Ascending aorta (tissue), 2 donors: Measurements from ENCODE around the gene AGPAT4. TPM values are rescaled to one million over a fixed set of nuclear protein-coding genes. Genes with fewer than 3 reads are reported as not detected.

Source experiments
- DNase-seq, 2 donors: peaks; one replicate each; pipeline ENCODE4 v3.0.0-alpha.2; 2019; ENCODE audit warnings: low spot score in 2 of 2
- H3K27ac ChIP-seq, 2 donors: fragments of 200-600 bp; sonication (generic); one replicate each; pipeline ENCODE4 v1.5.1; 2016 to 2017; ENCODE audit warnings: mild to moderate bottlenecking in 1 of 2
- H3K27me3 ChIP-seq: fragments of 200-600 bp; sonication (generic); one replicate; pipeline ENCODE4 v1.5.1; 2017
- H3K36me3 ChIP-seq, 2 donors: fragments of 200-600 bp; sonication (generic); one replicate each; pipeline ENCODE4 v1.5.1; 2016
- H3K4me1 ChIP-seq, 2 donors: fragments of 200-600 bp; sonication (generic); one replicate each; pipeline ENCODE4 v1.5.1; 2016 to 2017; ENCODE audit warnings: mild to moderate bottlenecking in 1 of 2
- H3K4me3 ChIP-seq, 2 donors: fragments of 200-600 bp; sonication (generic); one replicate each; pipeline ENCODE4 v1.5.1; 2016 to 2017; ENCODE audit warnings: mild to moderate bottlenecking in 1 of 2
- H3K9me3 ChIP-seq, 2 donors: fragments of 200-600 bp; sonication (generic); one replicate each; pipeline ENCODE4 v1.5.1; 2016
- intact Hi-C: fragments of 100-400 bp; cut with DNase I; formaldehyde crosslinking; loops from one replicate; pipeline ENCODE4 v1.15.1; 2023
- total RNA-seq: library from RNA; depleted of rRNA; stranded (reverse); fragments of >200 nt; gene quantifications from one replicate; pipeline ENCODE4 v1.1.0, GENCODE V29; 2016
- TF ChIP-seq, protein P1 (sequence below), 3 experiments: fragments of 200-600 bp in 2 of 3; fragments of 450-650 bp in 1 of 3; sonication (generic) in 2 of 3; IDR thresholded peaks; one replicate each; pipeline ENCODE4 v1.5.1; 2016 to 2019; ENCODE audit warnings: antibody characterized with exemption in 3 of 3, mild to moderate bottlenecking in 1 of 3, moderate library complexity in 1 of 3

AGPAT4 gene
- total RNA-seq, 1 donor from 2014 or later, result 6.8 TPM

DNA sequence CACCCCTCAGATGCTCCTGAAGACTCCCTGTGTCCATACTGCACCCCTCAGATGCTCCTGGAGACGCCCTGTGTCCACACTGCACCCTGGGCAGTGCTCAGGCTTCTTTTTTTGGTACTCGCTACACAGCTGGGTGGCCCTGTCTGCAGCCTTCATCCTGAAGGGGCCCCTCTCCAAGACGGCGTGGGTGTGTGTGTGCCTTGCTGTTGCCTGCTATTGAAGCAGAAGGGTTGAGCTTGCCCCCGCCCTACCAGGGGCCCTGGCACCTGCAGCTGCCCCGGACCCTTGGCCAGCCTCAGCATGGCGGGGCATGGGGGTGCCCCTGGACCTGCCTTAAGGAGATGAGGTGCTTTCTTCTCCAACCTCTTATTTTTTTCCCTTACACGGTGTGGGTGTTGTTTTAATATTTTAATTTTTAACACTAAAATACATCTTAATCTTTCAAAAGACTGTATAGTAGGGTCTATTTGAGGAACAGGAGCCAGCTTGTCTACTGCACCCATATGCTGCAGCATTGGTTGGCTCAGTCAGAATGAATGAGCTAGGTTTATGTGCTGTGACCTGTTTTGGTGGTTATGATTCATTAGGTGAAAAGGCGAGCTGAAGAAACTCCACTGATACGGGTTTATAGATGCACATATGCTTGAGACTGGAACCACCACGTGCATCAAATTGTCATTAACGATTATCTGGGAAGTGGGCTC is 135.9 kb downstream of the AGPAT4 start:
- Histone ChIP-seq H3K9me3 (no peaks in the 10 kb centered on the region), H3K4me3 (no peak overlapping the region), H3K27me3 (no peaks in the 10 kb centered on the region), H3K36me3 (peaks cover 6 to 23% of the 10 kb centered on the region in 2 donors), H3K4me1 (no peaks in the 10 kb centered on the region), H3K27ac (no peak overlapping the region)
- no peak for DNase-seq
- intact Hi-C loops, result no loop called here
- TF ChIP-seq, protein P1, sequence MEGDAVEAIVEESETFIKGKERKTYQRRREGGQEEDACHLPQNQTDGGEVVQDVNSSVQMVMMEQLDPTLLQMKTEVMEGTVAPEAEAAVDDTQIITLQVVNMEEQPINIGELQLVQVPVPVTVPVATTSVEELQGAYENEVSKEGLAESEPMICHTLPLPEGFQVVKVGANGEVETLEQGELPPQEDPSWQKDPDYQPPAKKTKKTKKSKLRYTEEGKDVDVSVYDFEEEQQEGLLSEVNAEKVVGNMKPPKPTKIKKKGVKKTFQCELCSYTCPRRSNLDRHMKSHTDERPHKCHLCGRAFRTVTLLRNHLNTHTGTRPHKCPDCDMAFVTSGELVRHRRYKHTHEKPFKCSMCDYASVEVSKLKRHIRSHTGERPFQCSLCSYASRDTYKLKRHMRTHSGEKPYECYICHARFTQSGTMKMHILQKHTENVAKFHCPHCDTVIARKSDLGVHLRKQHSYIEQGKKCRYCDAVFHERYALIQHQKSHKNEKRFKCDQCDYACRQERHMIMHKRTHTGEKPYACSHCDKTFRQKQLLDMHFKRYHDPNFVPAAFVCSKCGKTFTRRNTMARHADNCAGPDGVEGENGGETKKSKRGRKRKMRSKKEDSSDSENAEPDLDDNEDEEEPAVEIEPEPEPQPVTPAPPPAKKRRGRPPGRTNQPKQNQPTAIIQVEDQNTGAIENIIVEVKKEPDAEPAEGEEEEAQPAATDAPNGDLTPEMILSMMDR (IDR thresholded peaks at IDR 0.05), result no peak

DNA sequence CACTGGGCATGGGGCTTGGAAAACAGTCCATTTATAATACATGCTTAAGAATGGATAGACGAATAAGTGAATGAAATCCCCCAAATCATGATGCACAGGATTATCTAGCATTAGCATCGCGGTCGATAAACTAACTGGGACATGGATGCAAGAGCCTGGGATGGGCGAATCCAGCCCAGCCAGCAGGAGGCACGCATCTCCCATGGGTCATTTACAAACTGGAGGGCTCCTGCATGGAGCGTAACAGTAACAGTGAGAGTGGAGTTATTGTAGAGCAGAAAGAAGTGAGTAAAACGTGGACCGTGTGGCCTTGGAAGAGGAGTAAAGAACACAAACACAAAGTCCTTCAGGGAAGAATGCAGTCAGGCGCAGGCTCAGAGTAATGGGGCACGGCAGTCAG is 136.5 kb downstream of the AGPAT4 start:
- Histone ChIP-seq H3K27me3 (no peaks in the 10 kb centered on the region), H3K4me1 (no peaks in the 10 kb centered on the region), H3K36me3 (peaks cover 6 to 28% of the 10 kb centered on the region in 2 donors), H3K4me3 (no peak overlapping the region), H3K9me3 (no peaks in the 10 kb centered on the region), H3K27ac (no peak overlapping the region)
- intact Hi-C loops, result no loop called here
- DNase-seq, result no peak
- TF ChIP-seq, protein P1 (IDR thresholded peaks at IDR 0.05), result no peak

DNA sequence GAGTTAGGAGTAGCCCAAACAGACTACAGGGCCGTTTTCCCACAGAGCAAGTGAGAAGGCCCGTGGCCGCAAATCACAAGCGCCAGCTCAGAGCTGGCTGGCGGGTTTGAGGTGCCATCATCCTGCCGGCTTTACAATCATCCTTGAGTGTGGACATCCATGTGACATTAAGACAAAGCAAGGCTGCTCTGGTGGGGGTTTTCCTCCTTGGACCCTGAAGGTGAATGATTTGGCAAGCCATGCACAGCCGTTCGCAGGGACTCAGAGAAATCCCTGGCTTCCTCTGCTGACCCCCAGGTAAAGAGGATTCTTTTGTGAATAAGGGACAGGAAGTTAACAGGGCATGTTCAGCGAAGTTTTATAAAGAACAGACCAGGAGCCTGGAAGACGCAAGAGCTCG is 137.2 kb downstream of the AGPAT4 start:
- TF ChIP-seq, protein P1 (IDR thresholded peaks at IDR 0.05), result no peak
- Histone ChIP-seq H3K4me3 (no peak overlapping the region), H3K9me3 (no peaks in the 10 kb centered on the region), H3K4me1 (no peaks in the 10 kb centered on the region), H3K27ac (no peak overlapping the region), H3K36me3 (peaks cover 6 to 28% of the 10 kb centered on the region in 2 donors), H3K27me3 (no peaks in the 10 kb centered on the region)
- no peak for DNase-seq
- intact Hi-C loops, result no loop called here

DNA sequence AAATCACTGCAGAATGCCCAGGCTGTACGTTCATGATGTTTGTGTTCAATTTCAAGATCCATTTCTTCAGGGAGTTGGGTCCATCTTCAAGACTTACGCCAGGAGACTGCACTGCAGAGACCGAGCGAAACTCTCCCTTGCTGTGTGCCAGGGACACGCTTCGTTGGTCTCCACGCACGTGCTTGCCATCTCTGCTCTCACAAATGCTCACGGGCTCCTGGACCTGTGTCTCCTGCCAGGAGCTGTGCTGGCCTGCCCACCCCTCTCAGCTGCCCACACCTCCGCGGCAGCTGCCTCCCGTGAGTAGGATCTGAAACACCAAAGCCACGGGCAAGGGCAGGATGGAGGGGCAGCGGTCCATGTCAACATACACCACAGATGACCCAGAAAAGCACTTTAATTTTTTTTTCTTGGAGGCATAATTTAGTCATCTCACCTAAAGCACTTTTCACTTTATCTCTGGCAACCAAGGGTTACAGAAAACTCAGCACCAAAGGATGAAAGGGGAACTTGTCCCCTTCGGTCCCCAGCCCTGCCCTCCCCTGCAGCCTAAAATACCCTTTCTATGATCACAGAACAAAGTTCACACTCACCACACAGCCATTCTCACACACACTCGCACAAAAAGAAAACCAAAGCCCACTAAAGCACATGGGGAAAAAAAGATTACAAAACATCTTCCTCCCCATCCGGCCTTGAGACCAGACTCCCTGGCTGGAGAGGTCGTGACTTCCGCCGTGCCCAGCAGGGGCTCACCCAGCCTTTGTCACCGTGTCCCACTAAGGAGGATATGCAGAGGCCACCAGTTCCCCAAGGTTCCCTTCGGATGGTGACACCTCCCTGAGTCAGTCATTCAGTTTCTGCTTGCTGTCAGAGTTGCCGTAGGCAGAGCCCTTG is 137.9 kb downstream of the AGPAT4 start:
- TF ChIP-seq, protein P1 (IDR thresholded peaks at IDR 0.05), result no peak
- Histone ChIP-seq H3K9me3 (no peaks in the 10 kb centered on the region), H3K4me1 (no peaks in the 10 kb centered on the region), H3K27me3 (no peaks in the 10 kb centered on the region), H3K4me3 (no peak overlapping the region), H3K27ac (no peak overlapping the region), H3K36me3 (peaks cover 6 to 28% of the 10 kb centered on the region in 2 donors)
- no peak for DNase-seq
- intact Hi-C loops, result no loop called here

DNA sequence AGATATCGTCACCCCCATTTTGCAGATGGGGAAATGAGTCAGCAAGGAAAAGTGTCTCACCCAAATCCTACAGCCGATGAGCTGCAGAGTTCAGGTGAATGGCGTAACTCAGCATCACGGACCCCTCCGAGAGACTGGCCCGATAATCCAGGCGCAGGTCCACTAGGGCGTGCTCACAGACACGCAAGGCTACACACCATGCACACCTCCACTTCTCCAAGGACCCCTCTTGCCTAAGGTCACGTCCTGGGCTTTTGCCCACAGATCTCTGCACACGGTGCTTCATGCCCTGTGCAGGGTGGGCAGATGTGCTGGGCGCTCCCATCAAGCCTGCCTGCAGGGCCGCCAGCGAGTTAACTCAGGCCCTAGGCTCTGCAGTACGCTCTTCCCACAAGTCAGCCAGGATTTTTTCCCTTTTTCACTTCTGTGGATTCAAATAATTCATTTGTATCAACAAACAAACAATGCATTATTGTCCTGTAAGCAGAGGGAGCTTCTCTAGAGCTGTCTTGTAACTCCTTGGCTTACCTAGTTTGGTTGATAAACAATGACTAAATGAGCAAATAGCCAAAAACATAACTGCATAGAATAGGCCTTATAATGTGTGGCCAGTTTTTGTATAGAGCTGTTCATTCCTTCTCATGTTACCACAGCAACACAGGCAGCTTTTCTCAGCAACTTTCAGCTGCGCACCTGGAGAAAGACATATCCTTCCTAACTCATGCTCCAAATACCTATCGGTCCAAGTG is 139.1 kb downstream of the AGPAT4 start:
- Histone ChIP-seq H3K27ac (no peak overlapping the region), H3K9me3 (no peaks in the 10 kb centered on the region), H3K36me3 (peaks cover 6 to 28% of the 10 kb centered on the region in 2 donors), H3K4me1 (no peaks in the 10 kb centered on the region), H3K27me3 (no peaks in the 10 kb centered on the region), H3K4me3 (no peak overlapping the region)
- TF ChIP-seq, protein P1 (IDR thresholded peaks at IDR 0.05), result no peak
- no peak for DNase-seq
- intact Hi-C loops, result no loop called here
